GM23338 (cell line): ENCODE measurements around the gene PVRIG.

Source experiments
- CREB1 ChIP-seq: fragments of 250-450 bp; sonication (Bioruptor Pico); IDR thresholded peaks from 2 replicates; pipeline ENCODE4 v1.5.0; 2020; ENCODE audit warnings: low read depth, mild to moderate bottlenecking, moderate library complexity
- ETS1 ChIP-seq: IDR thresholded peaks from 2 replicates; pipeline ENCODE4 v1.6.1; 2016; ENCODE audit warnings: antibody characterized with exemption
- EZH2 ChIP-seq: fragments of 200-600 bp; sonication (generic); IDR thresholded peaks from one replicate; pipeline ENCODE4 v1.8.0; 2017; ENCODE audit warnings: antibody characterized with exemption, mild to moderate bottlenecking, low read depth; ENCODE audit not compliant: unreplicated experiment
- EZH2phosphoT487 ChIP-seq: fragments of 200-600 bp; sonication (generic); IDR thresholded peaks from one replicate; pipeline ENCODE4 v1.8.1; 2018; ENCODE audit warnings: antibody characterized with exemption; ENCODE audit not compliant: unreplicated experiment
- JUNB ChIP-seq: IDR thresholded peaks from one replicate; pipeline ENCODE4 v1.6.1; 2016; ENCODE audit warnings: antibody characterized with exemption; ENCODE audit not compliant: unreplicated experiment
- NANOG ChIP-seq: IDR thresholded peaks from 2 replicates; pipeline ENCODE4 v1.6.1; 2016; ENCODE audit warnings: antibody characterized with exemption, borderline replicate concordance
- POLR2AphosphoS5 ChIP-seq: IDR thresholded peaks from 2 replicates; pipeline ENCODE4 v1.6.1; 2016; ENCODE audit warnings: antibody characterized with exemption, low read depth
- STAT1 ChIP-seq: IDR thresholded peaks from one replicate; pipeline ENCODE4 v1.6.1; 2016; ENCODE audit warnings: antibody characterized with exemption; ENCODE audit not compliant: unreplicated experiment
- ZNF331 ChIP-seq: fragments of 250-450 bp; sonication (Bioruptor Pico); IDR thresholded peaks from 2 replicates; pipeline ENCODE4 v1.5.0; 2020; ENCODE audit warnings: low read depth, mild to moderate bottlenecking, moderate library complexity
- TF ChIP-seq, protein P1 (sequence below), 2 experiments: fragments of 200-600 bp in 1 of 2; sonication (generic) in 1 of 2; conservative IDR thresholded peaks; 2 replicates each; pipeline versions ENCODE4 v1.5.1 to v1.6.1; 2016 to 2017; ENCODE audit warnings: antibody characterized with exemption in 2 of 2, low read depth in 2 of 2, mild to moderate bottlenecking in 2 of 2, moderate library complexity in 1 of 2
- TF ChIP-seq, protein P2 (sequence below): IDR thresholded peaks from one replicate; pipeline ENCODE4 v1.6.1; 2018; ENCODE audit warnings: antibody characterized with exemption; ENCODE audit not compliant: unreplicated experiment
- TF ChIP-seq, protein P3 (sequence below): fragments of 250-450 bp; sonication (Bioruptor Pico); IDR thresholded peaks from 2 replicates; pipeline ENCODE4 v1.5.0; 2020; ENCODE audit warnings: mild to moderate bottlenecking, moderate library complexity

DNA sequence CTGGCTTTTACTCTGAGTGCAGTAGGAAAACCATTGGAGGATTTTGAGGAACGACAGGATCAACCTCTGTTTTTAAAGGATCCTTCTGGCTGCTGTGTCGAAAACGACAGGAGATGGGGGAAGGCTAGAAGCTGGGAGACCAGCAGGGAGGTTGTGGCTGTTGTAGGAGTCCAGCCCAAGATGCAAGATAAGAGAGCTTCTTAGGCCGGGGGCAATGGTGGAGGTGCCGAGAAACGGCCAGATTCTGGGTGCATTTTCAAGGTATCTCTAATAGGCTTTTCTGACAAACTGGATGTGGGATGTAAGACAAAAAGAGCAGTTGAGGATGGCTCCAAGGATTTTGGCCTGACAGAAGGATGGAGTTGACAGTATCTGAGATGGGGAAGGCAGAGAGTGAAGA, 10.3 kb upstream of the PVRIG start:
- TF ChIP-seq, protein P1, sequence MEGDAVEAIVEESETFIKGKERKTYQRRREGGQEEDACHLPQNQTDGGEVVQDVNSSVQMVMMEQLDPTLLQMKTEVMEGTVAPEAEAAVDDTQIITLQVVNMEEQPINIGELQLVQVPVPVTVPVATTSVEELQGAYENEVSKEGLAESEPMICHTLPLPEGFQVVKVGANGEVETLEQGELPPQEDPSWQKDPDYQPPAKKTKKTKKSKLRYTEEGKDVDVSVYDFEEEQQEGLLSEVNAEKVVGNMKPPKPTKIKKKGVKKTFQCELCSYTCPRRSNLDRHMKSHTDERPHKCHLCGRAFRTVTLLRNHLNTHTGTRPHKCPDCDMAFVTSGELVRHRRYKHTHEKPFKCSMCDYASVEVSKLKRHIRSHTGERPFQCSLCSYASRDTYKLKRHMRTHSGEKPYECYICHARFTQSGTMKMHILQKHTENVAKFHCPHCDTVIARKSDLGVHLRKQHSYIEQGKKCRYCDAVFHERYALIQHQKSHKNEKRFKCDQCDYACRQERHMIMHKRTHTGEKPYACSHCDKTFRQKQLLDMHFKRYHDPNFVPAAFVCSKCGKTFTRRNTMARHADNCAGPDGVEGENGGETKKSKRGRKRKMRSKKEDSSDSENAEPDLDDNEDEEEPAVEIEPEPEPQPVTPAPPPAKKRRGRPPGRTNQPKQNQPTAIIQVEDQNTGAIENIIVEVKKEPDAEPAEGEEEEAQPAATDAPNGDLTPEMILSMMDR (conservative IDR thresholded peaks at IDR 0.05; ENCODE audit: low read depth in 2 of 2): no peak
- TF ChIP-seq POLR2AphosphoS5: no peak
- TF ChIP-seq, protein P2, sequence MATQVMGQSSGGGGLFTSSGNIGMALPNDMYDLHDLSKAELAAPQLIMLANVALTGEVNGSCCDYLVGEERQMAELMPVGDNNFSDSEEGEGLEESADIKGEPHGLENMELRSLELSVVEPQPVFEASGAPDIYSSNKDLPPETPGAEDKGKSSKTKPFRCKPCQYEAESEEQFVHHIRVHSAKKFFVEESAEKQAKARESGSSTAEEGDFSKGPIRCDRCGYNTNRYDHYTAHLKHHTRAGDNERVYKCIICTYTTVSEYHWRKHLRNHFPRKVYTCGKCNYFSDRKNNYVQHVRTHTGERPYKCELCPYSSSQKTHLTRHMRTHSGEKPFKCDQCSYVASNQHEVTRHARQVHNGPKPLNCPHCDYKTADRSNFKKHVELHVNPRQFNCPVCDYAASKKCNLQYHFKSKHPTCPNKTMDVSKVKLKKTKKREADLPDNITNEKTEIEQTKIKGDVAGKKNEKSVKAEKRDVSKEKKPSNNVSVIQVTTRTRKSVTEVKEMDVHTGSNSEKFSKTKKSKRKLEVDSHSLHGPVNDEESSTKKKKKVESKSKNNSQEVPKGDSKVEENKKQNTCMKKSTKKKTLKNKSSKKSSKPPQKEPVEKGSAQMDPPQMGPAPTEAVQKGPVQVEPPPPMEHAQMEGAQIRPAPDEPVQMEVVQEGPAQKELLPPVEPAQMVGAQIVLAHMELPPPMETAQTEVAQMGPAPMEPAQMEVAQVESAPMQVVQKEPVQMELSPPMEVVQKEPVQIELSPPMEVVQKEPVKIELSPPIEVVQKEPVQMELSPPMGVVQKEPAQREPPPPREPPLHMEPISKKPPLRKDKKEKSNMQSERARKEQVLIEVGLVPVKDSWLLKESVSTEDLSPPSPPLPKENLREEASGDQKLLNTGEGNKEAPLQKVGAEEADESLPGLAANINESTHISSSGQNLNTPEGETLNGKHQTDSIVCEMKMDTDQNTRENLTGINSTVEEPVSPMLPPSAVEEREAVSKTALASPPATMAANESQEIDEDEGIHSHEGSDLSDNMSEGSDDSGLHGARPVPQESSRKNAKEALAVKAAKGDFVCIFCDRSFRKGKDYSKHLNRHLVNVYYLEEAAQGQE: no peak
- no peak for TF ChIP-seq EZH2phosphoT487
- TF ChIP-seq EZH2: no peak
- no peak for TF ChIP-seq CREB1 (CRISPR knock-in tag)
- no peak for TF ChIP-seq ETS1
- TF ChIP-seq, protein P3, sequence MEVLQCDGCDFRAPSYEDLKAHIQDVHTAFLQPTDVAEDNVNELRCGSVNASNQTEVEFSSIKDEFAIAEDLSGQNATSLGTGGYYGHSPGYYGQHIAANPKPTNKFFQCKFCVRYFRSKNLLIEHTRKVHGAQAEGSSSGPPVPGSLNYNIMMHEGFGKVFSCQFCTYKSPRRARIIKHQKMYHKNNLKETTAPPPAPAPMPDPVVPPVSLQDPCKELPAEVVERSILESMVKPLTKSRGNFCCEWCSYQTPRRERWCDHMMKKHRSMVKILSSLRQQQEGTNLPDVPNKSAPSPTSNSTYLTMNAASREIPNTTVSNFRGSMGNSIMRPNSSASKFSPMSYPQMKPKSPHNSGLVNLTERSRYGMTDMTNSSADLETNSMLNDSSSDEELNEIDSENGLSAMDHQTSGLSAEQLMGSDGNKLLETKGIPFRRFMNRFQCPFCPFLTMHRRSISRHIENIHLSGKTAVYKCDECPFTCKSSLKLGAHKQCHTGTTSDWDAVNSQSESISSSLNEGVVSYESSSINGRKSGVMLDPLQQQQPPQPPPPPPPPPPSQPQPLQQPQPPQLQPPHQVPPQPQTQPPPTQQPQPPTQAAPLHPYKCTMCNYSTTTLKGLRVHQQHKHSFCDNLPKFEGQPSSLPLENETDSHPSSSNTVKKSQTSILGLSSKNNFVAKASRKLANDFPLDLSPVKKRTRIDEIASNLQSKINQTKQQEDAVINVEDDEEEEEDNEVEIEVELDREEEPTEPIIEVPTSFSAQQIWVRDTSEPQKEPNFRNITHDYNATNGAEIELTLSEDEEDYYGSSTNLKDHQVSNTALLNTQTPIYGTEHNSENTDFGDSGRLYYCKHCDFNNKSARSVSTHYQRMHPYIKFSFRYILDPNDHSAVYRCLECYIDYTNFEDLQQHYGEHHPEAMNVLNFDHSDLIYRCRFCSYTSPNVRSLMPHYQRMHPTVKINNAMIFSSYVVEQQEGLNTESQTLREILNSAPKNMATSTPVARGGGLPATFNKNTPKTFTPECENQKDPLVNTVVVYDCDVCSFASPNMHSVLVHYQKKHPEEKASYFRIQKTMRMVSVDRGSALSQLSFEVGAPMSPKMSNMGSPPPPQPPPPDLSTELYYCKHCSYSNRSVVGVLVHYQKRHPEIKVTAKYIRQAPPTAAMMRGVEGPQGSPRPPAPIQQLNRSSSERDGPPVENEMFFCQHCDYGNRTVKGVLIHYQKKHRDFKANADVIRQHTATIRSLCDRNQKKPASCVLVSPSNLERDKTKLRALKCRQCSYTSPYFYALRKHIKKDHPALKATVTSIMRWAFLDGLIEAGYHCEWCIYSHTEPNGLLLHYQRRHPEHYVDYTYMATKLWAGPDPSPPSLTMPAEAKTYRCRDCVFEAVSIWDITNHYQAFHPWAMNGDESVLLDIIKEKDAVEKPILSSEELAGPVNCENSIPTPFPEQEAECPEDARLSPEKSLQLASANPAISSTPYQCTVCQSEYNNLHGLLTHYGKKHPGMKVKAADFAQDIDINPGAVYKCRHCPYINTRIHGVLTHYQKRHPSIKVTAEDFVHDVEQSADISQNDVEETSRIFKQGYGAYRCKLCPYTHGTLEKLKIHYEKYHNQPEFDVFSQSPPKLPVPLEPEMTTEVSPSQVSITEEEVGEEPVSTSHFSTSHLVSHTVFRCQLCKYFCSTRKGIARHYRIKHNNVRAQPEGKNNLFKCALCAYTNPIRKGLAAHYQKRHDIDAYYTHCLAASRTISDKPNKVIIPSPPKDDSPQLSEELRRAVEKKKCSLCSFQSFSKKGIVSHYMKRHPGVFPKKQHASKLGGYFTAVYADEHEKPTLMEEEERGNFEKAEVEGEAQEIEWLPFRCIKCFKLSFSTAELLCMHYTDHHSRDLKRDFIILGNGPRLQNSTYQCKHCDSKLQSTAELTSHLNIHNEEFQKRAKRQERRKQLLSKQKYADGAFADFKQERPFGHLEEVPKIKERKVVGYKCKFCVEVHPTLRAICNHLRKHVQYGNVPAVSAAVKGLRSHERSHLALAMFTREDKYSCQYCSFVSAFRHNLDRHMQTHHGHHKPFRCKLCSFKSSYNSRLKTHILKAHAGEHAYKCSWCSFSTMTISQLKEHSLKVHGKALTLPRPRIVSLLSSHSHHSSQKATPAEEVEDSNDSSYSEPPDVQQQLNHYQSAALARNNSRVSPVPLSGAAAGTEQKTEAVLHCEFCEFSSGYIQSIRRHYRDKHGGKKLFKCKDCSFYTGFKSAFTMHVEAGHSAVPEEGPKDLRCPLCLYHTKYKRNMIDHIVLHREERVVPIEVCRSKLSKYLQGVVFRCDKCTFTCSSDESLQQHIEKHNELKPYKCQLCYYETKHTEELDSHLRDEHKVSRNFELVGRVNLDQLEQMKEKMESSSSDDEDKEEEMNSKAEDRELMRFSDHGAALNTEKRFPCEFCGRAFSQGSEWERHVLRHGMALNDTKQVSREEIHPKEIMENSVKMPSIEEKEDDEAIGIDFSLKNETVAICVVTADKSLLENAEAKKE (CRISPR knock-in tag): no peak
- TF ChIP-seq JUNB: no peak
- TF ChIP-seq NANOG: no peak
- no peak for TF ChIP-seq STAT1
- TF ChIP-seq ZNF331 (CRISPR knock-in tag): no peak
